Uterus (tissue), 2 donors: ENCODE measurements around the gene CPB1.

ENCODE experiments used
- POLR2A ChIP-seq, 2 donors: fragments of 450-650 bp; IDR thresholded peaks; one replicate each; pipeline ENCODE4 v1.6.1; 2016; ENCODE audit warnings: antibody characterized with exemption in 2 of 2, mild to moderate bottlenecking in 1 of 2, moderate library complexity in 1 of 2
- TF ChIP-seq, protein P1 (sequence below), 4 experiments: fragments of 200-600 bp in 2 of 4; fragments of 450-650 bp in 2 of 4; sonication (generic) in 2 of 4; IDR thresholded peaks; one replicate each; pipeline ENCODE4 v1.5.1; 2016 to 2019; ENCODE audit warnings: antibody characterized with exemption in 4 of 4, mild to moderate bottlenecking in 2 of 4, moderate library complexity in 1 of 4

DNA sequence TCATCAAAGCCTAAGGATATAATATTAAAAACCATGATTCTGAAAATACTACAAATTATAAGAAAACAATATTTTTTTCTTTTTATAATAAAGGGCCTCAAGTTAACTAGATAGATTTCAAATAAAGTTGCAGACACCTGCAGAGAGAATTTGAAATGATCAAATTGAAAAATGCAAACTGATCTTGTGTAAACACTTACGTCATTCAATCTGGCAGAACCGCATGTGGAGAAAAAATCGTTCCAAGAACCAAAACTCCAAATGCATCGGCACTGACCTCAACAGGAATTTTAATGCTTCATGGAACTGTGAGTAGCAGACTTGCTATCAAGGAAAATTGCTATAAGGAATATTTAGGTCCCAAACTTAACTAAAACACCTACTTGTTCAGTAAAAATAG is 54.7 kb downstream of the CPB1 start:
- TF ChIP-seq, protein P1, sequence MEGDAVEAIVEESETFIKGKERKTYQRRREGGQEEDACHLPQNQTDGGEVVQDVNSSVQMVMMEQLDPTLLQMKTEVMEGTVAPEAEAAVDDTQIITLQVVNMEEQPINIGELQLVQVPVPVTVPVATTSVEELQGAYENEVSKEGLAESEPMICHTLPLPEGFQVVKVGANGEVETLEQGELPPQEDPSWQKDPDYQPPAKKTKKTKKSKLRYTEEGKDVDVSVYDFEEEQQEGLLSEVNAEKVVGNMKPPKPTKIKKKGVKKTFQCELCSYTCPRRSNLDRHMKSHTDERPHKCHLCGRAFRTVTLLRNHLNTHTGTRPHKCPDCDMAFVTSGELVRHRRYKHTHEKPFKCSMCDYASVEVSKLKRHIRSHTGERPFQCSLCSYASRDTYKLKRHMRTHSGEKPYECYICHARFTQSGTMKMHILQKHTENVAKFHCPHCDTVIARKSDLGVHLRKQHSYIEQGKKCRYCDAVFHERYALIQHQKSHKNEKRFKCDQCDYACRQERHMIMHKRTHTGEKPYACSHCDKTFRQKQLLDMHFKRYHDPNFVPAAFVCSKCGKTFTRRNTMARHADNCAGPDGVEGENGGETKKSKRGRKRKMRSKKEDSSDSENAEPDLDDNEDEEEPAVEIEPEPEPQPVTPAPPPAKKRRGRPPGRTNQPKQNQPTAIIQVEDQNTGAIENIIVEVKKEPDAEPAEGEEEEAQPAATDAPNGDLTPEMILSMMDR (IDR thresholded peaks at IDR 0.05): no peak
- no peak for TF ChIP-seq POLR2A (IDR thresholded peaks at IDR 0.05)
